ENCODE data around the gene IPO11. TPM values are rescaled to one million over a fixed set of nuclear protein-coding genes. Genes with fewer than 3 reads are reported as not detected.

Gene IPO11
- total RNA-seq, 4 donors from 2014 or later, result 12.0 to 23.7 (median 20.8) TPM

- Histone ChIP-seq H3K9me3 (no peaks in the 10 kb centered on the region), H3K27me3 (no peaks in the 10 kb centered on the region), H3K4me3 (no peak overlapping the region), H3K4me1 (no peaks in the 10 kb centered on the region), H3K27ac (no peak overlapping the region), H3K36me3 (peaks cover 21% of the 10 kb centered on the region)
- no peak for TF ChIP-seq POLR2A (IDR thresholded peaks at IDR 0.05)
- no peak for TF ChIP-seq POLR2AphosphoS5 (IDR thresholded peaks at IDR 0.05)
- no peak for TF ChIP-seq EP300 (IDR thresholded peaks at IDR 0.05)
- no peak for TF ChIP-seq CTCF (IDR thresholded peaks at IDR 0.05)
- DNase-seq (ENCODE audit: low spot score in 2 of 2), result no peak
- WGBS, result 74% methylated on average over 1 of the region's 1 CpG
These were observed 156.9 kb downstream of the IPO11 start for GRCh38 chr5:62569470-62569869.

GRCh38 chr5:62572918-62573514, 160.5 kb downstream of the IPO11 start:
- Histone ChIP-seq H3K27ac (no peak overlapping the region), H3K9me3 (no peaks in the 10 kb centered on the region), H3K4me1 (no peaks in the 10 kb centered on the region), H3K27me3 (no peaks in the 10 kb centered on the region), H3K36me3 (peaks cover 5% of the 10 kb centered on the region), H3K4me3 (no peak overlapping the region)
- TF ChIP-seq EP300 (IDR thresholded peaks at IDR 0.05) (no peak), POLR2A (IDR thresholded peaks at IDR 0.05) (no peak)
- 86% methylated on average over 9 of the region's 9 CpGs for WGBS
- no peak for DNase-seq (ENCODE audit: low spot score in 2 of 2)

GRCh38 chr5:62574599-62574998, 162.0 kb downstream of the IPO11 start:
- Histone ChIP-seq H3K27me3 (no peaks in the 10 kb centered on the region), H3K4me3 (no peak overlapping the region), H3K27ac (no peak overlapping the region), H3K36me3 (peaks cover 4% of the 10 kb centered on the region), H3K4me1 (no peaks in the 10 kb centered on the region), H3K9me3 (no peaks in the 10 kb centered on the region)
- no peak for TF ChIP-seq POLR2A (IDR thresholded peaks at IDR 0.05)
- no peak for TF ChIP-seq EP300 (IDR thresholded peaks at IDR 0.05)
- TF ChIP-seq POLR2AphosphoS5 (IDR thresholded peaks at IDR 0.05), result no peak
- TF ChIP-seq CTCF (IDR thresholded peaks at IDR 0.05), result no peak
- no peak for DNase-seq (ENCODE audit: low spot score in 2 of 2)
- 92% methylated on average over 2 of the region's 2 CpGs for WGBS

GRCh38 chr5:62575066-62575465, 162.5 kb downstream of the IPO11 start:
- TF ChIP-seq CTCF (IDR thresholded peaks at IDR 0.05), result no peak
- TF ChIP-seq EP300 (IDR thresholded peaks at IDR 0.05), result no peak
- TF ChIP-seq POLR2A (IDR thresholded peaks at IDR 0.05), result no peak
- TF ChIP-seq POLR2AphosphoS5 (IDR thresholded peaks at IDR 0.05), result no peak
- Histone ChIP-seq H3K4me3 (no peak overlapping the region), H3K9me3 (no peaks in the 10 kb centered on the region), H3K4me1 (no peaks in the 10 kb centered on the region), H3K36me3 (peaks cover 4% of the 10 kb centered on the region), H3K27ac (no peak overlapping the region), H3K27me3 (no peaks in the 10 kb centered on the region)
- WGBS, result 78% methylated on average over 2 of the region's 2 CpGs
- no peak for DNase-seq (ENCODE audit: low spot score in 2 of 2)

- Histone ChIP-seq H3K27me3 (no peaks in the 10 kb centered on the region), H3K9me3 (no peaks in the 10 kb centered on the region), H3K4me3 (no peak overlapping the region), H3K4me1 (no peaks in the 10 kb centered on the region), H3K27ac (no peak overlapping the region), H3K36me3 (peaks cover 7% of the 10 kb centered on the region)
- TF ChIP-seq EP300 (IDR thresholded peaks at IDR 0.05), result no peak
- no peak for TF ChIP-seq POLR2AphosphoS5 (IDR thresholded peaks at IDR 0.05)
- TF ChIP-seq POLR2A (IDR thresholded peaks at IDR 0.05), result no peak
- no peak for TF ChIP-seq CTCF (IDR thresholded peaks at IDR 0.05)
- 50% methylated on average over 1 of the region's 1 CpG for WGBS
- no peak for DNase-seq (ENCODE audit: low spot score in 2 of 2)
These were observed 162.9 kb downstream of the IPO11 start for GRCh38 chr5:62575489-62575888.

All from suprapubic skin (tissue), 4 donors.